SU-DHL-6 (cell line): ENCODE measurements around the gene ANGPTL5.
A peak's percentile ranks its signal among the peaks of the same experiment; 100 is the strongest.

ENCODE experiments used
- H2AFZ ChIP-seq: fragments of 200-600 bp; sonication (generic); 2 replicates; pipeline ENCODE4 v1.6.1; 2014; ENCODE audit warnings: low read depth, mild to moderate bottlenecking, moderate library complexity, mixed read lengths, antibody characterized with exemption, low read length; ENCODE audit not compliant: severe bottlenecking
- H3F3A ChIP-seq: fragments of 200-600 bp; shearing (Covaris generic); 2 replicates; pipeline ENCODE4 v1.6.0; 2016; ENCODE audit warnings: antibody characterized with exemption, mild to moderate bottlenecking; ENCODE audit not compliant: insufficient read depth
- H3K27ac ChIP-seq: fragments of 200-600 bp; sonication (generic); 2 replicates; pipeline ENCODE4 v1.5.1; 2016; ENCODE audit warnings: low read depth, mild to moderate bottlenecking, low read length, moderate library complexity, mixed read lengths
- H3K27me3 ChIP-seq: fragments of 200-600 bp; sonication (generic), shearing (Covaris generic); 2 replicates; pipeline ENCODE4 v1.6.0; 2014; ENCODE audit warnings: mild to moderate bottlenecking, low read length
- H3K36me3 ChIP-seq: fragments of 200-600 bp; sonication (generic); 2 replicates; pipeline ENCODE4 v1.6.1; 2014; ENCODE audit warnings: mild to moderate bottlenecking, low read length, mixed read lengths
- H3K4me2 ChIP-seq: fragments of 300-600, 200-600 bp; shearing (Covaris generic), sonication (generic); 2 replicates; pipeline ENCODE4 v1.6.0; 2014; ENCODE audit warnings: low read length, low read depth, mild to moderate bottlenecking; ENCODE audit not compliant: poor library complexity, severe bottlenecking
- H3K4me3 ChIP-seq: fragments of 200-600 bp; sonication (generic); 2 replicates; pipeline ENCODE4 v1.5.1; 2014; ENCODE audit warnings: antibody characterized with exemption, low read length, mild to moderate bottlenecking, mixed read lengths; ENCODE audit not compliant: insufficient read depth, poor library complexity, severe bottlenecking
- H3K79me2 ChIP-seq: fragments of 200-600 bp; sonication (generic); 2 replicates; pipeline ENCODE4 v1.6.1; 2014; ENCODE audit warnings: mild to moderate bottlenecking, low read length, moderate library complexity; ENCODE audit not compliant: insufficient read depth
- H3K9ac ChIP-seq: fragments of 200-600 bp; sonication (generic); 2 replicates; pipeline ENCODE4 v1.7.0; 2014; ENCODE audit warnings: mild to moderate bottlenecking, low read length
- H3K9me2 ChIP-seq: fragments of 200-600 bp; sonication (generic); replicated peaks from 2 replicates; pipeline ENCODE4 v1.6.1; 2014; ENCODE audit warnings: low read length; ENCODE audit not compliant: insufficient read depth
- H3K9me3 ChIP-seq: fragments of 200-600 bp; sonication (generic); 2 replicates; pipeline ENCODE4 v1.6.1; 2014; ENCODE audit warnings: low read length, mixed read lengths; ENCODE audit not compliant: insufficient read depth
- H4K20me1 ChIP-seq: fragments of 200-600 bp; sonication (generic); 2 replicates; pipeline ENCODE4 v1.6.1; 2014; ENCODE audit warnings: low read depth, mild to moderate bottlenecking, antibody characterized with exemption, low read length, moderate library complexity, mixed read lengths
- EZH2phosphoT487 ChIP-seq: fragments of 200-600 bp; sonication (generic), shearing (Covaris generic); conservative IDR thresholded peaks from 2 replicates; pipeline ENCODE4 v1.6.1; 2018; ENCODE audit warnings: mild to moderate bottlenecking, antibody characterized with exemption, low read length, moderate library complexity, mixed read lengths
- TF ChIP-seq, protein P1 (sequence below): fragments of 200-600 bp; sonication (generic); IDR thresholded peaks from one replicate; pipeline ENCODE4 v1.5.1; 2017; ENCODE audit warnings: antibody characterized with exemption, mild to moderate bottlenecking, low read length, moderate library complexity; ENCODE audit not compliant: insufficient read depth, poor library complexity, severe bottlenecking

The ANGPTL5 gene

DNA sequence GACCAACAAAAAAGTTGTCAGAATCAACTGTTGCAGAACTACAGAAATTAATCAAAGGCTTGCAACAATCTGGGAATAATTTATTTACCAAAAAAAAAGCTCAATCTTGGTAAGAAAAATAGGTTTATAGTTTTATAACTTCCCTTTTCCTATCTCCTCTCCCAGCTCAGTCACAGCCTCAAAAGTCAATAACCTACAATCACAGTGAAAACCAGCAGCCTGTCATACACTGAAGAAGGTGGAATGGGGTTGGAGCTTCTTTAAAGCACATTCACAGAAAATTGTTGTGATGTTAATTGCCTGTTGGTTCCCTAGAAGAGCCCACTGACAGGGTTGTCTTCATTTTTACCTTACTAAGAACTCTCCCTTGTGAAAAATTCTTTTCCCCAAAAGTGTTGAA is 52.2 kb downstream of the ANGPTL5 start:
- Histone ChIP-seq H3K4me3 (no peak overlapping the region), H3K79me2 (no peaks in the 10 kb centered on the region), H3K27ac (no peak overlapping the region), H3K9ac (no peak overlapping the region), H2AFZ (no peak overlapping the region), H3K4me2 (no peak overlapping the region), H4K20me1 (no peaks in the 10 kb centered on the region), H3K36me3 (no peaks in the 10 kb centered on the region), H3K27me3 (no peaks in the 10 kb centered on the region), H3K9me3 (no peaks in the 10 kb centered on the region), H3F3A (no peaks in the 10 kb centered on the region), H3K9me2 (no peaks in the 10 kb centered on the region)
- no peak for TF ChIP-seq EZH2phosphoT487
- TF ChIP-seq, protein P1, sequence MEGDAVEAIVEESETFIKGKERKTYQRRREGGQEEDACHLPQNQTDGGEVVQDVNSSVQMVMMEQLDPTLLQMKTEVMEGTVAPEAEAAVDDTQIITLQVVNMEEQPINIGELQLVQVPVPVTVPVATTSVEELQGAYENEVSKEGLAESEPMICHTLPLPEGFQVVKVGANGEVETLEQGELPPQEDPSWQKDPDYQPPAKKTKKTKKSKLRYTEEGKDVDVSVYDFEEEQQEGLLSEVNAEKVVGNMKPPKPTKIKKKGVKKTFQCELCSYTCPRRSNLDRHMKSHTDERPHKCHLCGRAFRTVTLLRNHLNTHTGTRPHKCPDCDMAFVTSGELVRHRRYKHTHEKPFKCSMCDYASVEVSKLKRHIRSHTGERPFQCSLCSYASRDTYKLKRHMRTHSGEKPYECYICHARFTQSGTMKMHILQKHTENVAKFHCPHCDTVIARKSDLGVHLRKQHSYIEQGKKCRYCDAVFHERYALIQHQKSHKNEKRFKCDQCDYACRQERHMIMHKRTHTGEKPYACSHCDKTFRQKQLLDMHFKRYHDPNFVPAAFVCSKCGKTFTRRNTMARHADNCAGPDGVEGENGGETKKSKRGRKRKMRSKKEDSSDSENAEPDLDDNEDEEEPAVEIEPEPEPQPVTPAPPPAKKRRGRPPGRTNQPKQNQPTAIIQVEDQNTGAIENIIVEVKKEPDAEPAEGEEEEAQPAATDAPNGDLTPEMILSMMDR = no peak

DNA sequence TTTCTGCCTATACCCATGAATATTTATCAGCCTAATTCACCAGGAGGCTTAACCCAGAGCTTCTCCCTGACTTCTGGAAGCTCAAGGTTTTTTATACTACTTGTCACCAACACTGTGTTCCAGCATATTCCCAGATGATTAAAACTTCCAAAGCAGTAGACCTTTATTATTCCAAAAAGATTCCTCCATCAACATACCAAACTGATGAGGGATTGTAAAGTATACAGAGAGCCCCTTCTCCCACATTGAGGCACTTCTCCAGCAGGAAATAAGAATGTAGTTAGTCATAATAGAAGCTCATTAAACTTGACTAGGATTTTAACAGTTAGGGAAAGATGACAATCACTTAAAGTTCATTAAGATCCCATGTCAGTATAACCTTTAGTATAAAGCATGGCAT is 53.0 kb downstream of the ANGPTL5 start:
- H3F3A ChIP-seq = no peaks in the 10 kb centered on the region
- H2AFZ ChIP-seq = no peak overlapping the region
- H4K20me1 ChIP-seq = no peaks in the 10 kb centered on the region
- H3K9me3 ChIP-seq = no peaks in the 10 kb centered on the region
- no peak overlapping the region for H3K4me2 ChIP-seq
- H3K27me3 ChIP-seq = no peaks in the 10 kb centered on the region
- no peaks in the 10 kb centered on the region for H3K9me2 ChIP-seq
- H3K36me3 ChIP-seq = no peaks in the 10 kb centered on the region
- no peak overlapping the region for H3K27ac ChIP-seq
- H3K4me3 ChIP-seq = no peak overlapping the region
- no peaks in the 10 kb centered on the region for H3K79me2 ChIP-seq
- no peak for TF ChIP-seq EZH2phosphoT487
- TF ChIP-seq, protein P1 = no peak
- no peak overlapping the region for H3K9ac ChIP-seq

DNA sequence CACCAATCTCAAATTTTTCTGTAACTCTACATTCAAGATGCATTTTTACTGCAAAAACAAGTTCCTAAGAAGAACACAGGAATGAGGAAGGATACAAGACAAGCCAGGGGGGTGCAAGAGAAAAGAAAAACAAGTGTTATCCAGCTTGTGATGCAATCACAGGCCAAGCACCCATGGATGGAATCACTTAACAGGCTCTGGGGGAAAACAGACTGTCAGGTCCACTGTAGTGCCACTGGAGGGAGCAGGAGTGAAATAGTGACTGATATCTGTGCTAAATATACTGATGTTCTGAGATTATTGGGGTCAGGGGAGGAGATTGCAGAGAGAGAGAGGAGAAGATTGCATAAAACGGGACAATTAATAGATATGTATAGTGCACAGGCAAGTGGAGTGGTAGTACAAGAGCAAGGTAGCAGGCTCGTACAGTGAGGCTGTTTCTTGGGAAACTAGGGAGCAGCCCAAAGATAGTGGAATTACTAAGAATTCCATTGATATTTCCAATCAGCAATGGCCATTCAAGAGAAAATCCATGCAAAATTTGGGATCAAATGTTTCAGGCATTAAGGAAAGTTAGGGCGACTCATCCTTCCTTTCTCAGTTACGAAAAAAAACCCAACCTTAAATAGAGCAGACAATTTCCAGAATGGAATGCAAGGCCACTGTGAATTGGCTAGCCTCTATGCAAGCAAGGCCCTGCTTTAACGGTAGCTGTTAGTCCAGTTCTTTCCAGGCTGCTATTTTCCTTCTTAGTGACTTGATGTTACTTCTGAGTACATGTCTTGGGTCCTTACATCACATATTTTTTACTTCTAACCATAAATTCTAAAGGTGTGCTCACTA is 53.7 kb downstream of the ANGPTL5 start:
- H3K36me3 ChIP-seq = no peaks in the 10 kb centered on the region
- no peaks in the 10 kb centered on the region for H3K27me3 ChIP-seq
- no peaks in the 10 kb centered on the region for H3K9me3 ChIP-seq
- no peaks in the 10 kb centered on the region for H4K20me1 ChIP-seq
- no peak for TF ChIP-seq EZH2phosphoT487
- TF ChIP-seq, protein P1 = peak; percentile 12
- no peaks in the 10 kb centered on the region for H3F3A ChIP-seq
- no peak overlapping the region for H3K27ac ChIP-seq
- no peaks in the 10 kb centered on the region for H3K79me2 ChIP-seq
- H3K9me2 ChIP-seq = no peaks in the 10 kb centered on the region
- no peak overlapping the region for H3K9ac ChIP-seq
- no peak overlapping the region for H2AFZ ChIP-seq
- H3K4me3 ChIP-seq = no peak overlapping the region
- H3K4me2 ChIP-seq = no peak overlapping the region
